DOHH2 (cell line): ENCODE measurements around the gene EEIG1.

Experiments
- EZH2phosphoT487 ChIP-seq: fragments of 200-600 bp; sonication (generic); IDR thresholded peaks from 2 replicates; pipeline ENCODE4 v1.6.1; 2017; ENCODE audit warnings: borderline replicate concordance, mild to moderate bottlenecking, antibody characterized with exemption, low read length, moderate library complexity, mixed read lengths
- TF ChIP-seq, protein P1 (sequence below): fragments of 200-600 bp; sonication (generic); IDR thresholded peaks from one replicate; pipeline ENCODE4 v1.5.1; 2014; ENCODE audit warnings: antibody characterized with exemption, mild to moderate bottlenecking, low read depth, low read length; ENCODE audit not compliant: poor library complexity, severe bottlenecking

DNA sequence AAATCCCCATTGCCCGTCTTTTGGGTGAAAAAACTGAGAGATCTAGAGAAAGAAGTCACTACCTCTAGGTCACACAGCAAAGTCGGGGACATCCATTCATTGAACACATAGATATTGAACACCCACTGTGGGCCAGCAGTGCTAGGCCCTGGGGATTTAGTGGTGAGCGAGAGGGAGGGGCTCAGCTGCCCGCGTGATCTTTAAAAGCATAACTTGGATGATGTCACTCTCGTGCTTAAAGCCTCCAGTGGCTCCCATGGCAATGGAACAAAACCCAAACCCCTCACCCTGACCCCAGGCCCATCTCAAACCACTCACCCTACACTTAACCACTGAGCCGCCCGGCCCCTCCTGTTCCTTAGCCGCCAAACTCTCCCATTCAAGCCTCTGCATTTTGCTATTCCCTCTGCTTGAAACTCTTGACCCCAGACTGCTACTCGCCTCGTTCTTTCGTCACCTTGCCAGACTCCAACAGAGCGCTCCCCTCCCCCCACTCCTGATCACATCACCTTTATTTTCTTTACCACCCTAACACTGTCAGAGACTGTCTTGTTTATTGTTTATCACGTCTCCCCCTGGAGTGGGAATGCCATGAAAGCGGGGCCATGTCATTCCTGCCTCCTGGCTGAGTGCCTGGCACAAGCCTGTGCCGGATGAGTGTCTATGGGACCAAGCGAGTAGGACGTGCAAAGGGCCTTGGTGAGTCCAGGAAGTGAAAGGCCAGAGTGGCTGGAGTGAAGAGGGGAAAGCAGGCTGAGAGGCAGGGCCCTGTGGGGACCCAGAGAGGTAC lies 49.5 kb downstream of the EEIG1 start:
- TF ChIP-seq, protein P1, sequence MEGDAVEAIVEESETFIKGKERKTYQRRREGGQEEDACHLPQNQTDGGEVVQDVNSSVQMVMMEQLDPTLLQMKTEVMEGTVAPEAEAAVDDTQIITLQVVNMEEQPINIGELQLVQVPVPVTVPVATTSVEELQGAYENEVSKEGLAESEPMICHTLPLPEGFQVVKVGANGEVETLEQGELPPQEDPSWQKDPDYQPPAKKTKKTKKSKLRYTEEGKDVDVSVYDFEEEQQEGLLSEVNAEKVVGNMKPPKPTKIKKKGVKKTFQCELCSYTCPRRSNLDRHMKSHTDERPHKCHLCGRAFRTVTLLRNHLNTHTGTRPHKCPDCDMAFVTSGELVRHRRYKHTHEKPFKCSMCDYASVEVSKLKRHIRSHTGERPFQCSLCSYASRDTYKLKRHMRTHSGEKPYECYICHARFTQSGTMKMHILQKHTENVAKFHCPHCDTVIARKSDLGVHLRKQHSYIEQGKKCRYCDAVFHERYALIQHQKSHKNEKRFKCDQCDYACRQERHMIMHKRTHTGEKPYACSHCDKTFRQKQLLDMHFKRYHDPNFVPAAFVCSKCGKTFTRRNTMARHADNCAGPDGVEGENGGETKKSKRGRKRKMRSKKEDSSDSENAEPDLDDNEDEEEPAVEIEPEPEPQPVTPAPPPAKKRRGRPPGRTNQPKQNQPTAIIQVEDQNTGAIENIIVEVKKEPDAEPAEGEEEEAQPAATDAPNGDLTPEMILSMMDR = no peak
- no peak for TF ChIP-seq EZH2phosphoT487
